HepG2 (cell line): ENCODE data around the gene MYLK. TPM values are rescaled to one million over a fixed set of nuclear protein-coding genes. Genes with fewer than 3 reads are reported as not detected.
A peak's percentile ranks its signal among the peaks of the same experiment; 100 is the strongest.

Experiments used
- BCL6 ChIP-seq: IDR thresholded peaks from 2 replicates; pipeline ENCODE4 v1.6.1; 2016; ENCODE audit warnings: missing genetic modification reagents, missing compliant biosample characterization
- BORCS8-MEF2B ChIP-seq: sonication (generic); formaldehyde crosslinking; IDR thresholded peaks from 2 replicates; pipeline ENCODE4 v1.8.0; 2022; ENCODE audit warnings: mild to moderate bottlenecking, missing genetic modification reagents
- CREBL2 ChIP-seq: sonication (generic); formaldehyde crosslinking; IDR thresholded peaks from 2 replicates; pipeline ENCODE4 v1.8.1; 2023; ENCODE audit warnings: missing genetic modification reagents, mild to moderate bottlenecking, borderline replicate concordance
- GATAD2A ChIP-seq: IDR thresholded peaks from 2 replicates; pipeline ENCODE4 v1.6.1; 2016
- HMG20B ChIP-seq: conservative IDR thresholded peaks from 2 replicates; pipeline ENCODE4 v1.6.1; 2016; ENCODE audit warnings: missing genetic modification reagents, missing compliant biosample characterization
- IKZF1 ChIP-seq: fragments of 450-650 bp; IDR thresholded peaks from 2 replicates; pipeline ENCODE4 v1.7.1; 2016
- NAIF1 ChIP-seq: sonication (generic); formaldehyde crosslinking; IDR thresholded peaks from 2 replicates; pipeline ENCODE4 v1.5.0; 2020; ENCODE audit warnings: mild to moderate bottlenecking, missing genetic modification reagents, borderline replicate concordance
- NFYC ChIP-seq: IDR thresholded peaks from 2 replicates; pipeline ENCODE4 v1.6.1; 2016; ENCODE audit warnings: missing genetic modification reagents, missing compliant biosample characterization
- POLR2G ChIP-seq: fragments of 200-400 bp; formaldehyde crosslinking; IDR thresholded peaks from 2 replicates; pipeline ENCODE4 v1.6.1; 2018; ENCODE audit warnings: mild to moderate bottlenecking, low read depth, low read length, moderate library complexity
- PREB ChIP-seq: sonication (generic); formaldehyde crosslinking; IDR thresholded peaks from 2 replicates; pipeline ENCODE4 v1.4.0; 2020; ENCODE audit warnings: missing genetic modification reagents
- RFXANK ChIP-seq: IDR thresholded peaks from 2 replicates; pipeline ENCODE4 v1.6.1; 2016
- SKI ChIP-seq: fragments of 450-650 bp; IDR thresholded peaks from one replicate; pipeline ENCODE4 v1.6.1; 2018; ENCODE audit warnings: mild to moderate bottlenecking; ENCODE audit not compliant: partially characterized antibody
- SRSF1 ChIP-seq: fragments of 200-400 bp; formaldehyde crosslinking; optimal IDR thresholded peaks from 2 replicates; pipeline ENCODE3; 2017; ENCODE audit warnings: mild to moderate bottlenecking, low read depth, low read length, moderate library complexity
- TOE1 ChIP-seq: sonication (generic); formaldehyde crosslinking; IDR thresholded peaks from 2 replicates; pipeline ENCODE4 v1.4.0; 2020; ENCODE audit warnings: mild to moderate bottlenecking, missing genetic modification reagents
- YEATS2 ChIP-seq: sonication (generic); formaldehyde crosslinking; IDR thresholded peaks from 2 replicates; pipeline ENCODE4 v1.4.0; 2020; ENCODE audit warnings: missing genetic modification reagents, borderline replicate concordance
- ZBTB34 ChIP-seq: sonication (generic); formaldehyde crosslinking; IDR thresholded peaks from 2 replicates; pipeline ENCODE4 v1.8.0; 2022; ENCODE audit warnings: mild to moderate bottlenecking, missing genetic modification reagents
- ZBTB39 ChIP-seq: sonication (generic); formaldehyde crosslinking; IDR thresholded peaks from 2 replicates; pipeline ENCODE4 v1.5.0; 2020; ENCODE audit warnings: missing genetic modification reagents
- ZBTB42 ChIP-seq: sonication (generic); formaldehyde crosslinking; IDR thresholded peaks from 2 replicates; pipeline ENCODE4 v1.5.0; 2020; ENCODE audit warnings: mild to moderate bottlenecking, missing genetic modification reagents
- ZBTB7A ChIP-seq: sonication (generic); formaldehyde crosslinking; IDR thresholded peaks from 2 replicates; pipeline ENCODE4 v1.8.0; 2022; ENCODE audit warnings: mild to moderate bottlenecking, missing genetic modification reagents
- ZC3H4 ChIP-seq: sonication (generic); formaldehyde crosslinking; IDR thresholded peaks from 2 replicates; pipeline ENCODE4 v1.4.0; 2020; ENCODE audit warnings: missing genetic modification reagents, borderline replicate concordance
- ZNF160 ChIP-seq: sonication (generic); formaldehyde crosslinking; IDR thresholded peaks from 2 replicates; pipeline ENCODE4 v1.8.0; 2022; ENCODE audit warnings: mild to moderate bottlenecking, inconsistent platforms, missing genetic modification reagents
- ZNF180 ChIP-seq: sonication (generic); formaldehyde crosslinking; IDR thresholded peaks from 2 replicates; pipeline ENCODE4 v1.4.0; 2020; ENCODE audit warnings: low read depth, missing genetic modification reagents, borderline replicate concordance
- ZNF687 ChIP-seq: sonication (generic); formaldehyde crosslinking; IDR thresholded peaks from 2 replicates; pipeline ENCODE4 v1.5.1; 2020; ENCODE audit warnings: mild to moderate bottlenecking, missing genetic modification reagents, moderate library complexity
- ZSCAN20 ChIP-seq: sonication (generic); formaldehyde crosslinking; IDR thresholded peaks from 2 replicates; pipeline ENCODE4 v1.4.0; 2020; ENCODE audit warnings: missing genetic modification reagents, mild to moderate bottlenecking, borderline replicate concordance
- polyA plus RNA-seq, 8 experiments: library from polyadenylated mRNA; depleted of rRNA in 3 of 8; stranded (reverse) in 7 of 8; unstranded in 1 of 8; fragments of >200 nt; fragmentation: Illumina TruSeq in 4 of 8; extraction: Trizol in 4 of 8; gene quantifications; 2 replicates each; pipeline versions ENCODE4 v1.2.1 to v1.2.3, GENCODE V29; 2011 to 2016; ENCODE audit warnings: low read depth in 4 of 8, missing spikeins in 1 of 8, mixed read lengths in 1 of 8; ENCODE audit not compliant: insufficient read depth in 1 of 8
- total RNA-seq, 5 experiments: library from RNA; depleted of rRNA; stranded (reverse); fragments of >200 nt; fragmentation: Illumina TruSeq; extraction: Trizol; gene quantifications; 2 replicates each; pipeline ENCODE4 v1.2.3, GENCODE V29; 2016; ENCODE audit warnings: low read depth in 1 of 5

The MYLK gene
- total and polyA plus RNA-seq, 2 of the 13 experiments (the other 11 are each of a cell fraction or from before 2014, with no cell fraction given): 10.6 to 34.9 TPM

GRCh38 chr3:123586131-123586530, 298.0 kb downstream of the MYLK start (continued):
- TF ChIP-seq ZNF687 (CRISPR knock-in tag) (no peak), ZNF160 (CRISPR knock-in tag) (no peak), ZC3H4 (CRISPR knock-in tag) (no peak), SKI (no peak), PREB (CRISPR knock-in tag) (no peak), GATAD2A (CRISPR knock-in tag) (peak; percentile 43; the same call in 1 of the 2 replicates), TOE1 (no peak), IKZF1 (no peak), HMG20B (CRISPR knock-in tag) (no peak), ZBTB34 (CRISPR knock-in tag) (0 out of 2 replicates have a peak, but pooled peaks have one; percentile 29), RFXANK (CRISPR knock-in tag) (no peak), ZBTB39 (CRISPR knock-in tag) (no peak), SRSF1 (no peak), ZBTB7A (CRISPR knock-in tag) (no peak), BORCS8-MEF2B (no peak), CREBL2 (no peak), NAIF1 (CRISPR knock-in tag) (no peak), ZSCAN20 (CRISPR knock-in tag) (no peak), NFYC (CRISPR knock-in tag) (peak; percentile 27; the same call in 1 of the 2 replicates), ZNF180 (CRISPR knock-in tag) (no peak), BCL6 (CRISPR knock-in tag) (no peak), POLR2G (peak; percentile 49), ZBTB42 (CRISPR knock-in tag) (no peak), YEATS2 (CRISPR knock-in tag) (0 out of 2 replicates have a peak, but pooled peaks have one; percentile 21)
